ENCODE data around the gene RNF114. TPM values are rescaled to one million over a fixed set of nuclear protein-coding genes. Genes with fewer than 3 reads are reported as not detected.

Gene RNF114
- polyA plus RNA-seq, 1 donor from 2014 or later, result 109 TPM

- H3K4me3 ChIP-seq (ENCODE audit: low read length), result no peak overlapping the region
- H3K9me2 ChIP-seq (ENCODE audit: insufficient read depth, low read length), result no peaks in the 10 kb centered on the region
- H3K27ac ChIP-seq (ENCODE audit: low read length), result no peak overlapping the region
- no peak overlapping the region for H3K4me2 ChIP-seq (ENCODE audit: low read length)
- no peak overlapping the region for H3K9ac ChIP-seq (ENCODE audit: low read length)
- H3F3A ChIP-seq (ENCODE audit: insufficient read depth, low read length, poor library complexity, severe bottlenecking), result no peaks in the 10 kb centered on the region
- no peaks in the 10 kb centered on the region for H3K9me3 ChIP-seq (ENCODE audit: low read length)
- H2AFZ ChIP-seq (ENCODE audit: low read depth, low read length), result no peak overlapping the region
- no peaks in the 10 kb centered on the region for H3K36me3 ChIP-seq (ENCODE audit: insufficient read depth, low read length)
- no peak for TF ChIP-seq MXI1 (conservative IDR thresholded peaks at IDR 0.05; ENCODE audit: poor library complexity, severe bottlenecking)
- no peak for TF ChIP-seq EP300 (conservative IDR thresholded peaks at IDR 0.05; ENCODE audit: poor library complexity, severe bottlenecking)
- no peak for TF ChIP-seq POLR2AphosphoS5 (IDR thresholded peaks at IDR 0.05)
- TF ChIP-seq EZH2 (IDR thresholded peaks at IDR 0.05; ENCODE audit: borderline replicate concordance, insufficient read depth, low read length, poor library complexity, severe bottlenecking), result no peak
- no peak for TF ChIP-seq SMC3 (conservative IDR thresholded peaks at IDR 0.05; ENCODE audit: poor library complexity)
- peaks cover 18% of the 10 kb centered on the region for H3K79me2 ChIP-seq (replicated peaks; ENCODE audit: insufficient read depth, low read length)
- H3K27me3 ChIP-seq (ENCODE audit: insufficient read depth, low read depth, low read length), result no peaks in the 10 kb centered on the region
- no peaks in the 10 kb centered on the region for H4K20me1 ChIP-seq (ENCODE audit: insufficient read depth)
Measured at GRCh38 chr20:49918446-49918845, 17.8 kb upstream of the RNF114 start.

GRCh38 chr20:49919009-49919408, 17.2 kb upstream of the RNF114 start:
- no peak overlapping the region for H3K4me3 ChIP-seq (ENCODE audit: low read length)
- no peak overlapping the region for H2AFZ ChIP-seq (ENCODE audit: low read depth, low read length)
- H3K4me2 ChIP-seq (ENCODE audit: low read length), result no peak overlapping the region
- H3K9me3 ChIP-seq (ENCODE audit: low read length), result no peaks in the 10 kb centered on the region
- peaks cover 13% of the 10 kb centered on the region for H3K79me2 ChIP-seq (replicated peaks; ENCODE audit: insufficient read depth, low read length)
- no peaks in the 10 kb centered on the region for H3K27me3 ChIP-seq (ENCODE audit: insufficient read depth, low read depth, low read length)
- no peak for TF ChIP-seq POLR2AphosphoS5 (IDR thresholded peaks at IDR 0.05)
- TF ChIP-seq CTCF (IDR thresholded peaks at IDR 0.05; ENCODE audit: poor library complexity, severe bottlenecking), result no peak
- no peak for TF ChIP-seq MXI1 (conservative IDR thresholded peaks at IDR 0.05; ENCODE audit: poor library complexity, severe bottlenecking)
- no peak for TF ChIP-seq RAD21 (conservative IDR thresholded peaks at IDR 0.05)
- TF ChIP-seq REST (IDR thresholded peaks at IDR 0.05; ENCODE audit: borderline replicate concordance), result no peak
- no peak for TF ChIP-seq TAF1 (IDR thresholded peaks at IDR 0.05; ENCODE audit: low read depth)
- no peak for TF ChIP-seq EP300 (conservative IDR thresholded peaks at IDR 0.05; ENCODE audit: poor library complexity, severe bottlenecking)
- no peak for TF ChIP-seq EZH2 (IDR thresholded peaks at IDR 0.05; ENCODE audit: borderline replicate concordance, insufficient read depth, low read length, poor library complexity, severe bottlenecking)
- TF ChIP-seq SMC3 (conservative IDR thresholded peaks at IDR 0.05; ENCODE audit: poor library complexity), result no peak
- no peak overlapping the region for H3K9ac ChIP-seq (ENCODE audit: low read length)
- H3K36me3 ChIP-seq (ENCODE audit: insufficient read depth, low read length), result no peaks in the 10 kb centered on the region
- no peaks in the 10 kb centered on the region for H3K9me2 ChIP-seq (ENCODE audit: insufficient read depth, low read length)
- no peaks in the 10 kb centered on the region for H3F3A ChIP-seq (ENCODE audit: insufficient read depth, low read length, poor library complexity, severe bottlenecking)
- no peak overlapping the region for H3K27ac ChIP-seq (ENCODE audit: low read length)
- no peaks in the 10 kb centered on the region for H4K20me1 ChIP-seq (ENCODE audit: insufficient read depth)
